ENCODE data around the gene KLHDC8A.

- TF ChIP-seq, protein P1, sequence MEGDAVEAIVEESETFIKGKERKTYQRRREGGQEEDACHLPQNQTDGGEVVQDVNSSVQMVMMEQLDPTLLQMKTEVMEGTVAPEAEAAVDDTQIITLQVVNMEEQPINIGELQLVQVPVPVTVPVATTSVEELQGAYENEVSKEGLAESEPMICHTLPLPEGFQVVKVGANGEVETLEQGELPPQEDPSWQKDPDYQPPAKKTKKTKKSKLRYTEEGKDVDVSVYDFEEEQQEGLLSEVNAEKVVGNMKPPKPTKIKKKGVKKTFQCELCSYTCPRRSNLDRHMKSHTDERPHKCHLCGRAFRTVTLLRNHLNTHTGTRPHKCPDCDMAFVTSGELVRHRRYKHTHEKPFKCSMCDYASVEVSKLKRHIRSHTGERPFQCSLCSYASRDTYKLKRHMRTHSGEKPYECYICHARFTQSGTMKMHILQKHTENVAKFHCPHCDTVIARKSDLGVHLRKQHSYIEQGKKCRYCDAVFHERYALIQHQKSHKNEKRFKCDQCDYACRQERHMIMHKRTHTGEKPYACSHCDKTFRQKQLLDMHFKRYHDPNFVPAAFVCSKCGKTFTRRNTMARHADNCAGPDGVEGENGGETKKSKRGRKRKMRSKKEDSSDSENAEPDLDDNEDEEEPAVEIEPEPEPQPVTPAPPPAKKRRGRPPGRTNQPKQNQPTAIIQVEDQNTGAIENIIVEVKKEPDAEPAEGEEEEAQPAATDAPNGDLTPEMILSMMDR (IDR thresholded peaks at IDR 0.05; ENCODE audit: low read depth, low read length): no peak
- no peak for TF ChIP-seq EZH2phosphoT487 (IDR thresholded peaks at IDR 0.05; ENCODE audit: low read depth)
These were observed 63.2 kb downstream of the KLHDC8A start for GRCh38 chr1:205293350-205294074.
